OCI-LY7 (cell line): Measurements from ENCODE around the gene TEX14.

Experiments
- EZH2phosphoT487 ChIP-seq: fragments of 200-600 bp; sonication (generic); IDR thresholded peaks from 2 replicates; pipeline ENCODE4 v1.6.1; 2018; ENCODE audit warnings: low read depth, borderline replicate concordance, mild to moderate bottlenecking, mixed run types, antibody characterized with exemption, low read length, moderate library complexity, mixed read lengths
- TF ChIP-seq, protein P1 (sequence below): fragments of 200-600 bp; sonication (generic); conservative IDR thresholded peaks from 2 replicates; pipeline ENCODE4 v1.5.1; 2014; ENCODE audit warnings: mild to moderate bottlenecking, antibody characterized with exemption, low read length, moderate library complexity, mixed read lengths

DNA sequence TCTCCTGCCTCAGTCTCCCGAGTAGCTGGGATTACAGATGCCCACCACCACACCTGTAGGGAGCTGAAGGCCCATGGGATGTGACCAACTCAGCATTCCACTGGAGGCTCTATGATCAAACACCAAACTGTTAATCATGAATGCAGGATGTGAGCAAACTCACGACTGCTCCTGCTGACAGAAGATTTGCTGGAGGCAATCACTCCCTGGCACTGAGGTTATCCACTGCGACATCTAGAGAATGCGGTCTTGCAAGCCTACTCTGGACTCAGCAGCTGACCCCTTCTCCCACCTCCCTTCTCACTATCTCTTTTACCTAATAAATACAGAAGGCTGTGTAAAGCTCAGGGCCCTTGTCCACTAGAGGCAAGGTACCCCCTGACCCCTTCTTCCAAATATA is 4.9 kb downstream of the TEX14 start:
- TF ChIP-seq, protein P1, sequence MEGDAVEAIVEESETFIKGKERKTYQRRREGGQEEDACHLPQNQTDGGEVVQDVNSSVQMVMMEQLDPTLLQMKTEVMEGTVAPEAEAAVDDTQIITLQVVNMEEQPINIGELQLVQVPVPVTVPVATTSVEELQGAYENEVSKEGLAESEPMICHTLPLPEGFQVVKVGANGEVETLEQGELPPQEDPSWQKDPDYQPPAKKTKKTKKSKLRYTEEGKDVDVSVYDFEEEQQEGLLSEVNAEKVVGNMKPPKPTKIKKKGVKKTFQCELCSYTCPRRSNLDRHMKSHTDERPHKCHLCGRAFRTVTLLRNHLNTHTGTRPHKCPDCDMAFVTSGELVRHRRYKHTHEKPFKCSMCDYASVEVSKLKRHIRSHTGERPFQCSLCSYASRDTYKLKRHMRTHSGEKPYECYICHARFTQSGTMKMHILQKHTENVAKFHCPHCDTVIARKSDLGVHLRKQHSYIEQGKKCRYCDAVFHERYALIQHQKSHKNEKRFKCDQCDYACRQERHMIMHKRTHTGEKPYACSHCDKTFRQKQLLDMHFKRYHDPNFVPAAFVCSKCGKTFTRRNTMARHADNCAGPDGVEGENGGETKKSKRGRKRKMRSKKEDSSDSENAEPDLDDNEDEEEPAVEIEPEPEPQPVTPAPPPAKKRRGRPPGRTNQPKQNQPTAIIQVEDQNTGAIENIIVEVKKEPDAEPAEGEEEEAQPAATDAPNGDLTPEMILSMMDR, result no peak
- no peak for TF ChIP-seq EZH2phosphoT487
